ENCODE measurements around the gene ATP2A1. TPM values are rescaled to one million over a fixed set of nuclear protein-coding genes. Genes with fewer than 3 reads are reported as not detected.

ATP2A1 gene
- total RNA-seq, 2 donors from 2014 or later, result 4.7 to 7.4 TPM

DNA sequence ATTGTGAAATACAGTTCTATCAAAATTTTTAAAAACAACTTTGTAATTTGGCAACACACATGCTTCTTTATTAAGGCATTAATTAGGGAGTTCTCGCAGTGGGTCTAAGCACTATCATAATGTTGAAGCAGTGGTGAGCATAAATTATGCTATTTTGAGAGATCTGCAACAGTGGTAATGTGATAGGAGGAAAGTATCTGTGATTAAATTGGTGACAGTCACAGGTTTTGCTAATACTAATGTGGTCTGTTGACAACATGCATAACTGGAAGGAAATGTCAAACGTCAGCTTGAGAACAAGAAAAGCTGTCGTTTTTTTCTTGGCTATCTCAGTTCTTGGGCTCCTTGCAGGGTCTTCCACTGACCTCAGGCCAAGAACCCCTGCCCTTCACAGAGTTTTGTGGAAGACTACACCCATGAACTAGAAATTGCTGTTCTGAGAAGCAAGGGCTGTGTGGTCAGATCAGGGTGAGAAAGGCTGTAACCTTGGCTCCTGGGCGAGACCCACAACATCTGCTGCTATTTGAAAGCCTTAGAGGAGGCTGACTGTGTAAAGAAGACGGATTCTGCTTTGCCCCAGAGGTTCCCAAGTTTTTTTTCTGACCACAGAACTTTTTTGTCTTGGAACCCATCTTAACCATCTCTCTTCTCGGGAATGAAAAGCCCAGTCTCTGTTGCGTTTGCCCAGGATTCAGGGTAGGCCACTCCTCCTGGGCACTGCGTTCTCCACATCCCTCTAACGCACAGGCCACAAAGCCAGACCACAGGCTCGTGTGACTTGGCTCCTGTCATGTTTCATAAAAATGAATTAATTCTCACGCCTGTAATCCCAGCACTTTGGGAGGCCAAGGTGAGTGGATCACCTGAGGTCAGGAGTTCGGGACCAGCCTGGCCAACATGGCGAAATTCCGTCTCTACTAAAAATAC is 13.9 kb downstream of the ATP2A1 start:
- Mint-ChIP-seq H3K9me3 (no peaks in the 10 kb centered on the region), H3K27ac (no peak overlapping the region), H3K36me3 (no peaks in the 10 kb centered on the region)
- DNase-seq (ENCODE audit: low spot score in 2 of 2) (no peak), ATAC-seq (no peak)

DNA sequence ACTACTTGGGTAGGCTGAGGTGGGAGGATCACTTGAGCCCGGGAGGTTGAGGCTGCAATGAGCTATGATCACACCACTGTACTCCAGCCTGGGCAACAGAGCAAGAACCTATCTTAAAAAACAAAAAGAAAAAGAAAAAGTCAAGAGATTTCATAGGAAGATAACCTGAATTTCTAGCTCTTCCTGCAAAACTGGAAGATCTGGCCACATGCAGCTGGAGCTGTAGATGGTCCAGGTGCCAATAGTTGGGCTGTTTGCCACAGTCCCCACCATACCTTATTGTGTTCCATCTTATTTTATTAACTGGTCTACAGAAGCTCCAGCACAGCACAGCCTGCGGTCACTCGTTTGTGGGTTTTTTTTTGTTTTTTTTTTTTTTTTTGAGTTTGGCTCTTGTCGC is 15.0 kb downstream of the ATP2A1 start:
- Mint-ChIP-seq H3K9me3 (no peaks in the 10 kb centered on the region), H3K36me3 (no peaks in the 10 kb centered on the region), H3K27ac (no peak overlapping the region)
- DNase-seq (ENCODE audit: low spot score in 2 of 2) (no peak), ATAC-seq (no peak)

GRCh38 chr16:28895609-28896008 is 17.3 kb downstream of the ATP2A1 start:
- Mint-ChIP-seq H3K36me3 (no peaks in the 10 kb centered on the region), H3K9me3 (no peaks in the 10 kb centered on the region), H3K27ac (no peak overlapping the region)
- DNase-seq (ENCODE audit: low spot score in 2 of 2) (no peak), ATAC-seq (no peak)

- Mint-ChIP-seq H3K9me3 (no peaks in the 10 kb centered on the region), H3K27ac (peak overlapping the region in 1 of 2 donors; percentile 8), H3K36me3 (no peaks in the 10 kb centered on the region)
- DNase-seq (ENCODE audit: low spot score in 2 of 2) (no peak), ATAC-seq (no peak)
Observed at GRCh38 chr16:28897826-28898225, 19.5 kb downstream of the ATP2A1 start.

GRCh38 chr16:28898266-28898665 is 20.0 kb downstream of the ATP2A1 start:
- Mint-ChIP-seq H3K9me3 (no peaks in the 10 kb centered on the region), H3K36me3 (no peaks in the 10 kb centered on the region), H3K27ac (peak overlapping the region in 1 of 2 donors; percentile 8)
- no peak for ATAC-seq
- DNase-seq (ENCODE audit: low spot score in 2 of 2), result no peak

GRCh38 chr16:28898942-28899341 is 20.7 kb downstream of the ATP2A1 start:
- ATAC-seq, result no peak
- DNase-seq (ENCODE audit: low spot score in 2 of 2), result no peak
- Mint-ChIP-seq H3K36me3 (no peaks in the 10 kb centered on the region), H3K27ac (no peak overlapping the region), H3K9me3 (no peaks in the 10 kb centered on the region)

DNA sequence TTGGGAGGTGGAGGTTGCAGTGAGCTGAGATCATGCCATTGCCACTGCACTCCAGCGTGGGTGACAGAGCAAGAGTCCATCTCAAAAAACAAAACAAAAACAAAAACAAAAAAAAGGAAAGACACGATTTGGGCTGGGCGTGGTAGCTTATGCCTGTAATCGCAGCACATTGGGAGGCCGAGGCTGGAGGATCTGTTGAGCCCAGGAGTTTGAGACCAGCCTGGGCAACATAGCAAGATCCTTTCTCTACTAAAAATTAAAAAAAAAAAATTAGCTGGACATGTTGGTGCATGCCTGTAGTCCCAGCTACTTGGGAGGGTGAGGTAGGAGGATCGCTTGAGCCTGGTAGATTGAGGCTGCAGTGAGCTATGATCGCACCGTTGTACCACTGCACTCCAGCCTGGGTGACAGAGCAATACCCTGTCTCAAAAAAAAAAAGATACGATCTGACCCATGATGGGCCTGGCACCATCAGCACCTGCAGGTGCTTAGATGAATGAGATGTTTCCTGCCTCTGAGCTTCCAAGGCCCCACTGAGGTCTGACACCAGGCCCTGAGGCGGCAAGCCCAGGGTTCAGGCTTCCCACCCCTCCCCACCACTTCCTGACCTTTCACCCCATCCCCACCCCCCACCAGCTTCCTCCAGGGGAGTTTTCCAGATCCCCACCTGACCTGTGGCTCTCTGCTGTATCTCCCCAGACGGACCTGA is 21.7 kb downstream of the ATP2A1 start:
- H3K9me3 Mint-ChIP-seq, result no peaks in the 10 kb centered on the region
- peak overlapping the region in 1 of 2 donors; percentile 27 for H3K27ac Mint-ChIP-seq
- no peaks in the 10 kb centered on the region for H3K36me3 Mint-ChIP-seq
- DNase-seq (ENCODE audit: low spot score in 2 of 2) (no peak), ATAC-seq (no peak)

DNA sequence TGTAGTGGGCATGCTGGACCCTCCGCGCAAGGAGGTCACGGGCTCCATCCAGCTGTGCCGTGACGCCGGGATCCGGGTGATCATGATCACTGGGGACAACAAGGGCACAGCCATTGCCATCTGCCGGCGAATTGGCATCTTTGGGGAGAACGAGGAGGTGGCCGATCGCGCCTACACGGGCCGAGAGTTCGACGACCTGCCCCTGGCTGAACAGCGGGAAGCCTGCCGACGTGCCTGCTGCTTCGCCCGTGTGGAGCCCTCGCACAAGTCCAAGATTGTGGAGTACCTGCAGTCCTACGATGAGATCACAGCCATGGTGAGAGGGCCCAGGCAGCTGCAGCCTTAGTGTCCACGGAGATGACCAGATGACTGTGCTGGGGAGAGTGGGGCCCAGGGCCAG is 22.3 kb downstream of the ATP2A1 start:
- no peak for ATAC-seq
- Mint-ChIP-seq H3K36me3 (no peaks in the 10 kb centered on the region), H3K27ac (peak overlapping the region in 1 of 2 donors; percentile 27), H3K9me3 (no peaks in the 10 kb centered on the region)
- no peak for DNase-seq (ENCODE audit: low spot score in 2 of 2)

DNA sequence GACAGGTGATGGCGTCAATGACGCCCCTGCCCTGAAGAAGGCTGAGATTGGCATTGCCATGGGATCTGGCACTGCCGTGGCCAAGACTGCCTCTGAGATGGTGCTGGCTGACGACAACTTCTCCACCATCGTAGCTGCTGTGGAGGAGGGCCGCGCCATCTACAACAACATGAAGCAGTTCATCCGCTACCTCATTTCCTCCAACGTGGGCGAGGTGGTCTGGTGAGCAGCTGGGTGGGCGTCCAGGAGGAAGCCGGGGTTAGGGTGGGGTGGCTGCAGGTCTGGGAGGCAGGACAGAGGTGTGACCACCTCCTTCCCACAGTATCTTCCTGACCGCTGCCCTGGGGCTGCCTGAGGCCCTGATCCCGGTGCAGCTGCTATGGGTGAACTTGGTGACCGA is 23.6 kb downstream of the ATP2A1 start:
- Mint-ChIP-seq H3K9me3 (no peaks in the 10 kb centered on the region), H3K36me3 (no peaks in the 10 kb centered on the region), H3K27ac (no peak overlapping the region)
- ATAC-seq, result no peak
- no peak for DNase-seq (ENCODE audit: low spot score in 2 of 2)

DNA sequence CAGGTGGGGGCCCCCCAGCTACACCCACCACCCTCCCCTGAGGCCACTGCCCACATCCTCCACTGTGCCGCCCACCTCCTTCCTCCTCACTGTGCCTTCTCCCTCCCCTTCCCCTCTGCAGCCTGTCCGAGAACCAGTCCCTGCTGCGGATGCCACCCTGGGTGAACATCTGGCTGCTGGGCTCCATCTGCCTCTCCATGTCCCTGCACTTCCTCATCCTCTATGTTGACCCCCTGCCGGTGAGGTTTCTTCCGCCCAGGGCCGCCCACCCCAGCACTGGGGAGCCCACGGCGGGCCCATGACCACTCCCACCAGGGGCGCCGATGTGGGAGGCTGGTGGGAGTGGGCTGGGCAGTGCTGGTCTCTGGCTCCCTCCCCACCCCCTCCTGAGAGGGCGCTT is 24.6 kb downstream of the ATP2A1 start:
- H3K9me3 Mint-ChIP-seq, result no peaks in the 10 kb centered on the region
- DNase-seq (ENCODE audit: low spot score in 2 of 2) (no peak), ATAC-seq (peak; percentile 9 to 24)
- no peaks in the 10 kb centered on the region for H3K36me3 Mint-ChIP-seq
- H3K27ac Mint-ChIP-seq, result peak overlapping the region; percentile 41 to 44

- DNase-seq (ENCODE audit: low spot score in 2 of 2) (no peak), ATAC-seq (no peak)
- Mint-ChIP-seq H3K9me3 (no peaks in the 10 kb centered on the region), H3K27ac (peak overlapping the region in 1 of 2 donors; percentile 41), H3K36me3 (no peaks in the 10 kb centered on the region)
Observed at GRCh38 chr16:28903344-28904042, 25.2 kb downstream of the ATP2A1 start.

DNA sequence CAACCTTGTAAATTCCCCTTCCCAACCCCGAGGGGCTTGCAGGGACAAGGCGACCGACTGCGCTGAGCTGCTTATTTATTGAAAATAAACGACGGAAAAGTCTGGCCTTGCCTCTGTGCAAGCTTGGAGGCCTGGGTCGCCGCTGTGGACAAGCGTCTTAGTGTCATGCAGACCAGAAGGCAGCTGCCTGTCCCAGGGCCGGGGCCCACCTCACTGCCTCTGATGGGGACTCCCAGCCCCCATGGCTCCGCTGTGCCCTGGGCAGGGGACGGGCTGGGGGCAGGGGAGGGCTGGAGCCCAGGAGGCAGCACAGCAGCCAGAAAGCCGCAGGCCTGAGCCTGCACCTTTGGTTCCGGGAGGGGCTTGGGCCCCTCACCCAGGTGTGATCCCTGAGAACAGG is 26.1 kb downstream of the ATP2A1 start:
- ATAC-seq (no peak), DNase-seq (ENCODE audit: low spot score in 2 of 2) (no peak)
- H3K27ac Mint-ChIP-seq, result no peak overlapping the region
- H3K36me3 Mint-ChIP-seq, result no peaks in the 10 kb centered on the region
- no peaks in the 10 kb centered on the region for H3K9me3 Mint-ChIP-seq

DNA sequence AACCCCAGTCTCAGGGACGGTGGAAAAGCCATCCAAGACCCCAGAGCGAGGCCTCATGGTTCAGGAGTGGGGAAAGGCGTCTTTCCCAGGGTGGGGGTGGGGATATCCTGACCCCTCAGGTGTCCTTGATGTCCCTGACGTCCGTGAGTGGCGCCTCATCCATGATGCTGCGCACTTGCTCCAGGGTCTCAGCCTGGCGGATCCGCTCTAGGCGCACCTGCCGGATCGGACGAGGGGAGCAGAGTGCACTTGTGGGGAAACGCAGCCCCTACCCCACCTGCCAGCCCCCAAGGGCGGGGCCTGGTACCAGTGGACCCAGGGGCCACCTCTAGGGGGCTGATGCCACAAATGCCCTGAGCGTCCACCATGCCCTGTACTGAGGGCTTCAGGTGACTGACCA is 26.5 kb downstream of the ATP2A1 start:
- ATAC-seq (no peak), DNase-seq (ENCODE audit: low spot score in 2 of 2) (no peak)
- Mint-ChIP-seq H3K36me3 (no peaks in the 10 kb centered on the region), H3K27ac (no peak overlapping the region), H3K9me3 (no peaks in the 10 kb centered on the region)

- H3K9me3 Mint-ChIP-seq, result no peaks in the 10 kb centered on the region
- ATAC-seq, result no peak
- no peak overlapping the region for H3K27ac Mint-ChIP-seq
- DNase-seq (ENCODE audit: low spot score in 2 of 2), result no peak
- no peaks in the 10 kb centered on the region for H3K36me3 Mint-ChIP-seq
Observed at GRCh38 chr16:28905229-28905754, 27.0 kb downstream of the ATP2A1 start.

DNA sequence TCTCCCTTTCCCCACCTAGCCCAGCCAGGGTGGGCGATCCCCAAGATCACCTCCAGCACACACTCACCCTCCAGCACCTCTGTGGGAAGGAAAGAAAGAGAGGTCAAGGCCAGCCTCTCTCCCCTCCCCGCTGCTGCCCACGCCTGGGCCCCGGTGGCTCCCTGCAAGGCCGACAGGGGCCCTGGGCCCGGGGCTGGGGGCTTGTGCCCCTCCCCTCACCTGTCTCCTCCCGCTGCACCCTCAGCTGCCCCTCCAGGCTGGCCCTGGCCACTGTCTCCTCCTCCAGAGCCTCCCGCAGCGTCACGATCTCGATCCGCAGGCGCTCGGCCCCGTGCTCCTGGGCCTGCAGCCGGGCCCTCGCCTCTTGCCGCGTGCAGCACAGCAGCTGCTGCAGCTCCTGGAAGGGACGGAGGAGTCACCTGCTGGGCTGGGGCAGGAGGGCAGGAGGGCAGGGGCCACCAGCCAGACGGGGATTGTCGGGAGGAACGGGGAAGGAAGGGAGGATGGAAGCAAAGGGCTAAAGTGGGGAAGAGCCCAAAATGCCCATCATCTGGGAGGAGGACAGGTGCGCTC is 27.6 kb downstream of the ATP2A1 start:
- ATAC-seq (no peak), DNase-seq (ENCODE audit: low spot score in 2 of 2) (no peak)
- Mint-ChIP-seq H3K36me3 (no peaks in the 10 kb centered on the region), H3K9me3 (no peaks in the 10 kb centered on the region), H3K27ac (no peak overlapping the region)

DNA sequence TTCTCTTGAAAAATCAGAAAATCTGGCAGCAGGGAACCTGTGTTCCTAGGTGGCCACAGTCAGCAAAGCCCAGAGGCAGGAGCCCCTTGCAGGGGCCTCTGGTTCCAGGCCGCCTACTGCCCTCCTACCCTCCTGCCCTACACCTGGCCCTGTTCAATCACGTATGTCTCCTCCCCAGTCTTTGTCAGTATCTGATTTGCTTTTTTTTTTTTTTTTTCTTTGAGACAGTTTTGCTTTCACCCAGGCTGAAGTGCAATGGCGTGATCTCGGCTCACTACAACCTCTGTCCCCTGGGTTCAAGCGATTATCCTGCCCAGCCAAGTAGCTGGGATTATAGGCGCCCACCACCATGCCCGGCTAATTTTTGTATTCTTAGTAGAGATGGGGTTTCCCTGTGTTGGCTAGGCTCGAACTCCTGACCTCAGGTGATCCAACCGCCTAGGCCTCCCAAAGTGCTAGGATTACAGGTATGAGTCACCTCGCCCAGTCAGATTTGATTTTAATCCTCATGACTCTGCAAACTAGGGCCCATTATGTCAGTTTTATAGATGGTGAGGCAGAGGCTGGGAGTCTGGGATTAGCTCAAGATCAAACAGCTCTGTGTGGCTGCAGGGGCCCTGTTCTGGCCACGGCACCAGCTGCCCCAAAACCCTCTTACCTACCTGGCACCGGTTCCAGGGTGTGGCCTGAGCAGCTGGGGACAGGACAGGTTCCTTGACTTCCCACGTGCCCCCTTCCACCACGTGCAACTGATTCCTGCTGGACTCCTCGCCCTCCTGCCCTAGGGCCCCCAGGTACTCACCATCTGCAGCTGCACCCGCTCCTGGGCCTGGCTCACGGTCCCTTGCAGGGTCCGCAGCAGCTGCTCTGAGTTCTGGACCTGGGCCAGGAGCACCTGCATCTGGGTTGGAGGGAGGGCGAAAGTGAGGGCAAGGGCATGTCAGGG is 32.1 kb downstream of the ATP2A1 start:
- DNase-seq (ENCODE audit: low spot score in 2 of 2), result no peak
- peak; percentile 29 to 35 for ATAC-seq
- H3K36me3 Mint-ChIP-seq, result no peaks in the 10 kb centered on the region
- H3K9me3 Mint-ChIP-seq, result no peaks in the 10 kb centered on the region
- no peak overlapping the region for H3K27ac Mint-ChIP-seq
